Measurements from ENCODE around the gene LGALS9B. TPM values are rescaled to one million over a fixed set of nuclear protein-coding genes. Genes with fewer than 3 reads are reported as not detected.
A peak's percentile ranks its signal among the peaks of the same experiment; 100 is the strongest.
"Not testable (repeated sequence)": the region's sequence is repeated elsewhere in the genome, so short reads cannot be mapped to it uniquely, and the experiment has no call there.

Gene LGALS9B
- total RNA-seq, 6 donors from 2014 or later, result 3.0 TPM; not detected in 5

- 77 to 90% methylated on average over 2 of the region's 2 CpGs for whole genome bisulfite sequencing, 2 donors
- H3K36me3 ChIP-seq; DNase-seq; H3K27ac ChIP-seq; H3K4me3 ChIP-seq; H3K9me3 ChIP-seq; H3K4me1 ChIP-seq; H3K27me3 ChIP-seq; ATAC-seq (ENCODE audit: low FRiP score in 2 of 2): not testable (repeated sequence)
Observed at GRCh38 chr17:20427264-20427663, 40.1 kb downstream of the LGALS9B start.

- not testable (repeated sequence) for H3K27ac ChIP-seq; DNase-seq; ATAC-seq (ENCODE audit: low FRiP score in 2 of 2); H3K4me3 ChIP-seq; H3K36me3 ChIP-seq; H3K9me3 ChIP-seq; H3K4me1 ChIP-seq; H3K27me3 ChIP-seq
- no CpG with 5 or more reads among the region's 5 CpGs for WGBS, 2 donors
Observed at GRCh38 chr17:20422826-20423225, 44.5 kb downstream of the LGALS9B start.

GRCh38 chr17:20418838-20419237 is 48.5 kb downstream of the LGALS9B start:
- not testable (repeated sequence) for H3K27me3 ChIP-seq; H3K36me3 ChIP-seq; ATAC-seq (ENCODE audit: low FRiP score in 2 of 2); H3K4me1 ChIP-seq; H3K27ac ChIP-seq; H3K4me3 ChIP-seq; H3K9me3 ChIP-seq; DNase-seq
- WGBS, 2 donors, result 94 to 100% methylated on average over 1 to 5 of the region's 8 CpGs

DNA sequence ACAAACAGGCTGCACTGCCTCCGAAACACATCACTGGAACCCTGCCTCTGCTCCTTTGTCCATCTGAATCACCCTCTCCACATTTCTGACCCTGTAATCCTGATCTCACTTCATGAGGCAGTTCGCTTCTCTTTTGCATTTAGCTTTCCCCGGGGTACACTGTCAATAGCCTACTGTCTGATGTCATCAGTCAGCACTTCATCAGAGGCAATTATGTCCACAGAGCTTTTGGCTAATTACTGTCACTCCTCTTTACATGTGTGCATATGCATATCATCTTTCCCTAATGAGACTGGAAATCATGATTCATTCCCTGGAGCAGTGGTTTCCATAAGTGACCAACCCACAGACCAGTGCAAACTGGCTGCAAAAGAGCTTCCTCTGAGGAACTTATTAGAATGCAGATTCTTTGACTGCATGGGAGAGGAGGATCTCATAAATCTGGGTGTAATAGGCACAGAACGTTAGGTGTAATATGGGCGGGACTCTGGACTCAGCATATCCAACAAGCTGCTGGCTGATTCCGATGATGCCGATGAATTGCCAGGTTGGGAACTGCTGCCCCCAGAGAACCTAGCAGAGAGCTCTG is 49.8 kb downstream of the LGALS9B start:
- not testable (repeated sequence) for H3K36me3 ChIP-seq; DNase-seq; H3K27me3 ChIP-seq; H3K9me3 ChIP-seq; H3K4me3 ChIP-seq; H3K4me1 ChIP-seq; ATAC-seq (ENCODE audit: low FRiP score in 2 of 2); H3K27ac ChIP-seq
- 87 to 93% methylated on average over 2 of the region's 7 CpGs for WGBS, 2 donors

DNA sequence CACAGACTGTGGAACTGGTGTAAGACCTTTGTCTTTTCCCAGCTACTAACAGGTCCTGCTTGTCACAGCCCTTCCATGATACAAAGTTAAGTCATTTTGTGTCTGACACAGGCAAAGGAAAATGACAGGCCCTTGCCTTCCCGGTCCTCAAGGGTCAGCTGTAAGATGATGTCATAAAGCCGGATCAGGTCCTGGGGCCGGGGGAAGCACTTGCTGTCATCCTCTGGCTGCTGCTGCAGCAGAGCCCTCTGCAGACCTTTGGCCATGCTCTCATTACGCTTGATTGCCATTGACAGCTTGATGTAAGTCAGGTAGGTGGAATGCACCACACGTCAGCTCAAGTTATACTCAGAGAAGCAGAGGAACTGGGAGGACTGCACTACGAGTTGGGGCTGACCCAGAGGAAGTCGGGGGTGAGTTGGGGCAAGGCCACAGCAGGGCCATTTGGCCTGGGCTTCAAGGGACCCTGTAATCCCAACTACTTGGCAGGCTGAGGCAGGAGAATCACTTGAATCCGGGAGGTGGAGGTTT is 50.9 kb downstream of the LGALS9B start:
- H3K9me3 ChIP-seq; H3K4me1 ChIP-seq; H3K4me3 ChIP-seq; H3K27me3 ChIP-seq; DNase-seq; H3K27ac ChIP-seq; ATAC-seq (ENCODE audit: low FRiP score in 2 of 2); H3K36me3 ChIP-seq: not testable (repeated sequence)
- WGBS, 2 donors, result 86% methylated on average over 8 of the region's 8 CpGs; no CpG with 5 or more reads in 1 of the 2 donors

GRCh38 chr17:20415479-20415878 is 51.9 kb downstream of the LGALS9B start:
- not testable (repeated sequence) for H3K4me3 ChIP-seq; ATAC-seq (ENCODE audit: low FRiP score in 2 of 2); H3K9me3 ChIP-seq; DNase-seq; H3K27ac ChIP-seq; H3K4me1 ChIP-seq; H3K27me3 ChIP-seq; H3K36me3 ChIP-seq
- 83 to 100% methylated on average over 1 of the region's 5 CpGs for WGBS, 2 donors

GRCh38 chr17:20401306-20402022 is 65.9 kb downstream of the LGALS9B start:
- H3K9me3 ChIP-seq, H3K27me3 ChIP-seq, H3K4me1 ChIP-seq, H3K36me3 ChIP-seq, H3K4me3 ChIP-seq, H3K27ac ChIP-seq, DNase-seq: not testable (repeated sequence)
- 57 to 69% methylated on average over 1 to 3 of the region's 5 CpGs for WGBS, 2 donors
- ATAC-seq (ENCODE audit: low FRiP score in 2 of 2), result peak in 1 of 2 donors; percentile 30

DNA sequence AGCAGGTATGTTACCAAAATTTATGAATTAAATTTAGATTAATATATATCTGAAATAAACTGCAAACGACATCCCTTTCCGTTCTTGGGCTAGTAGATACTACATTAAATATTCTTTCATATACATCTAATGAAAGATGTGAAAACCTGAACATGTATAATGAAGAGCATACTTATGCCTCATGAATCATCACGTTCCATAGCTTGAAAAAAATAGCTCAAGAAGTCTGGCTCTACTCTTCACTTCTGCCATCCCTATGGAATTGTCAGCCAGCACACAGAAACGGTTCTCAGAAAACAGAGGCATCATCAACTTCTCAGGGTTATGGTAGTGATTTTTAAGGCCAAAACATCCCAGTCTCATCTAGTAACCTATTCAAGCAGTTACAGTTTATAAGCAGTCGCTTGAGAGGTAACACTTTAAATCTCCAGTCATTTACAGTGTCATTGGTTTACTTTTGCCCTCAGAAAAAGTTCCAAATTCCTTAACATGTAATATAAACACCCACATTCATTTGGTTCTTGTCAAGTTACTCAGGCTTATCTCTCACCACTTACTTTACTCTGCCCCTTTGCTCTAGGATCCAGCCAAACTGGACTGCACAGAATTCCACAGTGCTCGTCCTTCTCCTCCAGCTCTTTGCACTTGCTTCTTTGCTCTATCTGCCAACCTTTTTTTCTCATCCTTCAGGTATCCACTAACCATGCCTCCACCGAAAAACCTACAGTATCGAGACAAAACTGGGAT is 66.6 kb downstream of the LGALS9B start:
- not testable (repeated sequence) for H3K4me3 ChIP-seq; ATAC-seq (ENCODE audit: low FRiP score in 2 of 2); H3K36me3 ChIP-seq; H3K27me3 ChIP-seq; DNase-seq; H3K27ac ChIP-seq; H3K9me3 ChIP-seq; H3K4me1 ChIP-seq
- 77 to 80% methylated on average over 3 to 4 of the region's 8 CpGs for WGBS, 2 donors

Small RNA genes within 50 kb of the gene (small RNA-seq; reads per million reads assigned to genes)
- gene YWHAEP3, result 0 reads per million in 4 donors

Other genes with a start within 250 kb of the LGALS9B start
- gene CDRT15L2, start 112.2 kb upstream of the LGALS9B start, total RNA-seq, result not detected